Adrenal gland (tissue), 5 donors: ENCODE results near the gene LXN.

ENCODE experiments used
- POLR2A ChIP-seq, 2 donors: fragments of 450-650 bp; IDR thresholded peaks; one replicate each; pipeline ENCODE4 v1.6.1; 2017; ENCODE audit warnings: antibody characterized with exemption in 2 of 2, mild to moderate bottlenecking in 2 of 2, moderate library complexity in 1 of 2
- TF ChIP-seq, protein P1 (sequence below), 6 experiments: fragments of 450-650 bp in 4 of 6; fragments of 200-600 bp in 2 of 6; sonication (generic) in 1 of 6; IDR thresholded peaks; 1 replicate in 5 of 6; 2 replicates in 1 of 6; pipeline versions ENCODE4 v1.5.1 to v1.8.0; 2016 to 2021; ENCODE audit warnings: antibody characterized with exemption in 6 of 6, mild to moderate bottlenecking in 2 of 6, moderate library complexity in 1 of 6
- donor health status: DM: no; HTN: no; CAD: no.

DNA sequence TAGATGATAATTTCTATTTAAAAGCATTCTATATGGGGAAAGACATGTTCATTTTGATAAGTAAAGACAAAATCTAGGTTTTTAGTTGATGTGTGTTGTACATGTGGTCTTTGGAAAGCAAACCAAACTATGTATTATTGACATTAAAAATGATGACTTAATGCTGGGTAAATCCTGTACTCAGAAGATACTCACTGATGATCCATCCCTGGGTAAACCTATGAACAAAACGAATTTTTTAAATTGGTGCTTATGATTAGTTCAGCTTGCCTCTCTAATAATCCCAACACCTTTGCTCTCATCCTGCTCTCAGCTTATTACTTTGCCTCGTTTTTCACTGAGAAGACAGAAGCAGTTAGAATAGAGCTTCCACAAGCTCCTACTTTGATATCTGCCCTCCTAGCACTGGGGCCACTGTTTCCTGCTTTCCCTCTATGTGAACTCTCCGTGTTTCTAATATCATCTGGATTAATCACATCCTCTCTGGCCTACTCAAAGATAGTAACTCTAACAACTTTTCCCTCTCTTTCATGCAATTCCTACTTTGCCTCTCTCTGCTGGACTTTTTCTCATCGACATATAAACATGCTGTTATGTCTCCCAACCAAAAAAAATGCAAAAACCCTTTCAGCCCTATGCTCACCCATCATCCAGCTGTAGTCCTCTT, 30.5 kb upstream of the LXN start:
- TF ChIP-seq, protein P1, sequence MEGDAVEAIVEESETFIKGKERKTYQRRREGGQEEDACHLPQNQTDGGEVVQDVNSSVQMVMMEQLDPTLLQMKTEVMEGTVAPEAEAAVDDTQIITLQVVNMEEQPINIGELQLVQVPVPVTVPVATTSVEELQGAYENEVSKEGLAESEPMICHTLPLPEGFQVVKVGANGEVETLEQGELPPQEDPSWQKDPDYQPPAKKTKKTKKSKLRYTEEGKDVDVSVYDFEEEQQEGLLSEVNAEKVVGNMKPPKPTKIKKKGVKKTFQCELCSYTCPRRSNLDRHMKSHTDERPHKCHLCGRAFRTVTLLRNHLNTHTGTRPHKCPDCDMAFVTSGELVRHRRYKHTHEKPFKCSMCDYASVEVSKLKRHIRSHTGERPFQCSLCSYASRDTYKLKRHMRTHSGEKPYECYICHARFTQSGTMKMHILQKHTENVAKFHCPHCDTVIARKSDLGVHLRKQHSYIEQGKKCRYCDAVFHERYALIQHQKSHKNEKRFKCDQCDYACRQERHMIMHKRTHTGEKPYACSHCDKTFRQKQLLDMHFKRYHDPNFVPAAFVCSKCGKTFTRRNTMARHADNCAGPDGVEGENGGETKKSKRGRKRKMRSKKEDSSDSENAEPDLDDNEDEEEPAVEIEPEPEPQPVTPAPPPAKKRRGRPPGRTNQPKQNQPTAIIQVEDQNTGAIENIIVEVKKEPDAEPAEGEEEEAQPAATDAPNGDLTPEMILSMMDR (IDR thresholded peaks at IDR 0.05): no peak
- TF ChIP-seq POLR2A (IDR thresholded peaks at IDR 0.05): no peak
